WTC11 (cell line): ENCODE measurements around the gene KAZN.

Experiments
- CBFB ChIP-seq: sonication (generic); formaldehyde crosslinking; IDR thresholded peaks from 2 replicates; pipeline ENCODE4 v1.8.1; 2022; ENCODE audit warnings: mild to moderate bottlenecking, low read depth, missing genetic modification reagents
- CTCF ChIP-seq: fragments of 200-600 bp; IDR thresholded peaks from 2 replicates; pipeline ENCODE4 v1.8.0; 2022; ENCODE audit warnings: antibody characterized with exemption
- E2F1 ChIP-seq: sonication (generic); formaldehyde crosslinking; IDR thresholded peaks from 2 replicates; pipeline ENCODE4 v1.8.0; 2022; ENCODE audit warnings: mild to moderate bottlenecking, missing genetic modification reagents
- FOXJ3 ChIP-seq: sonication (generic); formaldehyde crosslinking; IDR thresholded peaks from 2 replicates; pipeline ENCODE4 v1.9.0; 2021; ENCODE audit warnings: missing genetic modification reagents, mild to moderate bottlenecking, borderline replicate concordance
- IRF1 ChIP-seq: sonication (generic); formaldehyde crosslinking; IDR thresholded peaks from 2 replicates; pipeline ENCODE4 v1.8.0; 2023; ENCODE audit warnings: missing genetic modification reagents
- MXD4 ChIP-seq: fragments of 250-450 bp; sonication (Bioruptor Pico); IDR thresholded peaks from 2 replicates; pipeline ENCODE4 v1.8.0; 2021; ENCODE audit warnings: mild to moderate bottlenecking, moderate library complexity, borderline replicate concordance
- PRDM15 ChIP-seq: sonication (generic); formaldehyde crosslinking; IDR thresholded peaks from 2 replicates; pipeline ENCODE4 v1.8.0; 2022; ENCODE audit warnings: missing genetic modification reagents
- TF ChIP-seq, protein P1 (sequence below): sonication (generic); formaldehyde crosslinking; IDR thresholded peaks from 2 replicates; pipeline ENCODE4 v1.8.1; 2022; ENCODE audit warnings: missing genetic modification reagents, borderline replicate concordance

- TF ChIP-seq CTCF (no peak), MXD4 (CRISPR knock-in tag) (no peak), E2F1 (CRISPR knock-in tag) (no peak), CBFB (CRISPR knock-in tag) (no peak), IRF1 (CRISPR knock-in tag) (no peak), FOXJ3 (CRISPR knock-in tag) (no peak), PRDM15 (CRISPR knock-in tag) (no peak)
- TF ChIP-seq, protein P1, sequence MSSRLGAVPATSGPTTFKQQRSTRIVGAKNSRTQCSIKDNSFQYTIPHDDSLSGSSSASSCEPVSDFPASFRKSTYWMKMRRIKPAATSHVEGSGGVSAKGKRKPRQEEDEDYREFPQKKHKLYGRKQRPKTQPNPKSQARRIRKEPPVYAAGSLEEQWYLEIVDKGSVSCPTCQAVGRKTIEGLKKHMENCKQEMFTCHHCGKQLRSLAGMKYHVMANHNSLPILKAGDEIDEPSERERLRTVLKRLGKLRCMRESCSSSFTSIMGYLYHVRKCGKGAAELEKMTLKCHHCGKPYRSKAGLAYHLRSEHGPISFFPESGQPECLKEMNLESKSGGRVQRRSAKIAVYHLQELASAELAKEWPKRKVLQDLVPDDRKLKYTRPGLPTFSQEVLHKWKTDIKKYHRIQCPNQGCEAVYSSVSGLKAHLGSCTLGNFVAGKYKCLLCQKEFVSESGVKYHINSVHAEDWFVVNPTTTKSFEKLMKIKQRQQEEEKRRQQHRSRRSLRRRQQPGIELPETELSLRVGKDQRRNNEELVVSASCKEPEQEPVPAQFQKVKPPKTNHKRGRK (CRISPR knock-in tag), result no peak
Observed at GRCh38 chr1:14873677-14874076, 275.2 kb downstream of the KAZN start.
